ENCODE results near the gene SDE2.

- no peak for TF ChIP-seq POLR2A (IDR thresholded peaks at IDR 0.05; ENCODE audit: low read length)
- no peak for TF ChIP-seq GATA1 (IDR thresholded peaks at IDR 0.05; ENCODE audit: low read depth, low read length)
Measured at GRCh38 chr1:225950905-225951497, 48.1 kb downstream of the SDE2 start.

Data from erythroblast (primary cell).